Adrenal gland (tissue), 5 donors: ENCODE measurements around the gene ABHD16B.

Experiments used
- POLR2A ChIP-seq, 2 donors: fragments of 450-650 bp; IDR thresholded peaks; one replicate each; pipeline ENCODE4 v1.6.1; 2017; ENCODE audit warnings: antibody characterized with exemption in 2 of 2, mild to moderate bottlenecking in 2 of 2, moderate library complexity in 1 of 2
- TF ChIP-seq, protein P1 (sequence below), 6 experiments: fragments of 450-650 bp in 4 of 6; fragments of 200-600 bp in 2 of 6; sonication (generic) in 1 of 6; IDR thresholded peaks; 1 replicate in 5 of 6; 2 replicates in 1 of 6; pipeline versions ENCODE4 v1.5.1 to v1.8.0; 2016 to 2021; ENCODE audit warnings: antibody characterized with exemption in 6 of 6, mild to moderate bottlenecking in 2 of 6, moderate library complexity in 1 of 6
- donor health status: DM: no; HTN: no; CAD: no.

DNA sequence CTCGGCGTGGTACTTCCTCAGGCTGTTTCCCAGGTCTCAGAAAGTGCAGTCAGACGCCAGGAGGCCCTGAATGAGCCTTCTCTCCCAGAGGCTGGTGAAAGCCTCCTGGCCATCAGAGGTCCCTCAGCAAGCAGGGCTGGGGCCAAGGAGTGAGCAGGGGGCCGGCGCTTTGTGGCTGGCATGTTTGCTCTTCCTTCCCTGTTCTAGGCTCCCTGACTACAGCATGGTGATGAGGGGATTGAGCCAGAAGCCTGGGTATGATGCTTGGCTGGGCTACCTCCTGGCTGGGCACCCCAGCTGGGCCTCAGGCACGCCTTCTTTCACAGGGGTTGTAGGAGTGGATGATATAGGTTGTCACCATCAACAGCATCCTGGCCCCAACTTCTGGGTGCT, 21.9 kb downstream of the ABHD16B start:
- TF ChIP-seq, protein P1, sequence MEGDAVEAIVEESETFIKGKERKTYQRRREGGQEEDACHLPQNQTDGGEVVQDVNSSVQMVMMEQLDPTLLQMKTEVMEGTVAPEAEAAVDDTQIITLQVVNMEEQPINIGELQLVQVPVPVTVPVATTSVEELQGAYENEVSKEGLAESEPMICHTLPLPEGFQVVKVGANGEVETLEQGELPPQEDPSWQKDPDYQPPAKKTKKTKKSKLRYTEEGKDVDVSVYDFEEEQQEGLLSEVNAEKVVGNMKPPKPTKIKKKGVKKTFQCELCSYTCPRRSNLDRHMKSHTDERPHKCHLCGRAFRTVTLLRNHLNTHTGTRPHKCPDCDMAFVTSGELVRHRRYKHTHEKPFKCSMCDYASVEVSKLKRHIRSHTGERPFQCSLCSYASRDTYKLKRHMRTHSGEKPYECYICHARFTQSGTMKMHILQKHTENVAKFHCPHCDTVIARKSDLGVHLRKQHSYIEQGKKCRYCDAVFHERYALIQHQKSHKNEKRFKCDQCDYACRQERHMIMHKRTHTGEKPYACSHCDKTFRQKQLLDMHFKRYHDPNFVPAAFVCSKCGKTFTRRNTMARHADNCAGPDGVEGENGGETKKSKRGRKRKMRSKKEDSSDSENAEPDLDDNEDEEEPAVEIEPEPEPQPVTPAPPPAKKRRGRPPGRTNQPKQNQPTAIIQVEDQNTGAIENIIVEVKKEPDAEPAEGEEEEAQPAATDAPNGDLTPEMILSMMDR (IDR thresholded peaks at IDR 0.05), result no peak
- TF ChIP-seq POLR2A (IDR thresholded peaks at IDR 0.05), result no peak
